GM12864 (cell line): ENCODE data around the gene MTOR.

Experiments
- DNase-seq: peaks from one replicate; pipeline ENCODE4 v3.0.0-alpha.2; 2011; ENCODE audit warnings: low read depth
- H3K4me3 ChIP-seq: 2 replicates; pipeline ENCODE4 v1.5.1; 2011; ENCODE audit warnings: mild to moderate bottlenecking, low read depth, low read length, control low read depth
- TF ChIP-seq, protein P1 (sequence below): IDR thresholded peaks from 2 replicates; pipeline ENCODE4 v1.5.1; 2011; ENCODE audit warnings: low read depth, mild to moderate bottlenecking, moderate library complexity, low read length, control low read depth, inconsistent platforms; ENCODE audit errors: missing control alignments

The MTOR gene

DNA sequence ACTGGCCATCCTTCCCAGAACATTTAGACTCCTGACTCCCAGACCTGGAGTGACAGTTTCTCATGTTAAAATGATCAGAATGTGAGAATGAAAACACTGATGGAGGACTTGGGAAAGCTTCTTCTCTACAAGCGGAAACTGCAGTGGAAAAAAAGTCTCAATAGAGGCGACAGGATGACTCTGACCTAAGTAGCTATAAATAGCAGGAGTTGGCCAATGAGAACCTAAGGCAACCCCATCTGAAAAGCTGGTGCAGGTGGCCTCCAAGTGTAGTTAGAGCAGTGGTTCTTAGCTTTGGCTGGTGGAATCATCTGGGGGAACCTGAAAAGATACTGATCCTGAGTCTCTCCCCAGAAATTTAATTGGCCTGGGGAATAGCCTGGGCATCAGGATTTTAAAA lies 118.4 kb downstream of the MTOR start:
- TF ChIP-seq, protein P1, sequence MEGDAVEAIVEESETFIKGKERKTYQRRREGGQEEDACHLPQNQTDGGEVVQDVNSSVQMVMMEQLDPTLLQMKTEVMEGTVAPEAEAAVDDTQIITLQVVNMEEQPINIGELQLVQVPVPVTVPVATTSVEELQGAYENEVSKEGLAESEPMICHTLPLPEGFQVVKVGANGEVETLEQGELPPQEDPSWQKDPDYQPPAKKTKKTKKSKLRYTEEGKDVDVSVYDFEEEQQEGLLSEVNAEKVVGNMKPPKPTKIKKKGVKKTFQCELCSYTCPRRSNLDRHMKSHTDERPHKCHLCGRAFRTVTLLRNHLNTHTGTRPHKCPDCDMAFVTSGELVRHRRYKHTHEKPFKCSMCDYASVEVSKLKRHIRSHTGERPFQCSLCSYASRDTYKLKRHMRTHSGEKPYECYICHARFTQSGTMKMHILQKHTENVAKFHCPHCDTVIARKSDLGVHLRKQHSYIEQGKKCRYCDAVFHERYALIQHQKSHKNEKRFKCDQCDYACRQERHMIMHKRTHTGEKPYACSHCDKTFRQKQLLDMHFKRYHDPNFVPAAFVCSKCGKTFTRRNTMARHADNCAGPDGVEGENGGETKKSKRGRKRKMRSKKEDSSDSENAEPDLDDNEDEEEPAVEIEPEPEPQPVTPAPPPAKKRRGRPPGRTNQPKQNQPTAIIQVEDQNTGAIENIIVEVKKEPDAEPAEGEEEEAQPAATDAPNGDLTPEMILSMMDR, result no peak
- H3K4me3 ChIP-seq, result no peak overlapping the region
- DNase-seq, result no peak

DNA sequence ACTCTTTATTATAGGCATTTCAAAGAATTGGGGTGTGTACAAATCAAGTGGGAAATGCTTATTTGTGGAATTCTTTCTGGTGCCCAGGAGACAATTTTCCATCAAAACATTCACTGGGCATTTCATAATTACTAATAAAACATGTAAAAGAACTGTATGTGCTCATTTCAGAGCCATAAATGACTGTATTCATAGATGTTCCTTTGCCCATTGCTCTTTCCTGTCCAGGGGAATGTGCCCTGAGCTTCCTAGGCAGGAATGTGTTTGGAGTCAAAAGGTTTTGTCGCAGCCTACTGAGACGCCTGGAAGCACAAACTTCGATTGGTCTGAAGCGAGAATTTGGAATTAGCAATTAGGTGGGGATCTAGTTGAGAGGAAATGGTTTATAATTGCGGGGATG lies 119.0 kb downstream of the MTOR start:
- TF ChIP-seq, protein P1, result no peak
- no peak for DNase-seq
- H3K4me3 ChIP-seq, result no peak overlapping the region

DNA sequence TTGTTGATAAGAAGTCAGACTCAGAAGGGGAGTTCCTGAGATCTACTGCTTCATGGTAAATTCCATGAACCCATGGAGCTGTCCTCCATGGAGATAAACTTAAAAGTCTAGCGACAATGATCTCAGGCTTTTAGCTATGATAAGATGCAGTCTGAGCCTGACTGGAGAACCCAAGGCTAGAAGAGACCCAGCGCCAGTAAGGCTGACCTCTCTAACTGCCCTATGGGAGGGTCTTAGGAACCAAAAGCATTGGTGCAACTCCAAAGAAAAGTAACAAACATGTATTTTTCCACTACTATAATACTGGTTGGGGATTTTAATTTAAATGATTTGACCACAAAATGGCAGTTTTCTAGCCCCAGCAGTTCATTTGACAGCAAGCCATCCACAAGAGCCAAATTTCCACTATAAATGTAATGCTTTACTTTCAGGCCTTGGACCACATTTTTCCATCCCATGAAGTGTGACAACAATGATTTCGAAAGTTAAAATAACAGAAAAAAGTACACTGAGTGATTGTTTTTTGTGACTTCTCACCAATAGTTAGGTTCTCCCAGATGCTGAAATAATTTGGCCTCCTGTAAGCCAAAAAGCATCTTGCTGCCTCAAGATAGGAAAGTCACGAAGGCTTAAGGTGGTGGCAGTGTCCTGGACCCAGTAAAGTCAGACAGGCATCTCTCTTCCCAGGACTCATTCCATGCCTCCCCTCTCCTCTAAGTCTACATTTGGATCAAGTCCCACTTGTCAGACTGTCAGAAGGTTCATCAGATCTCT lies 119.5 kb downstream of the MTOR start:
- DNase-seq, result no peak
- no peak overlapping the region for H3K4me3 ChIP-seq
- TF ChIP-seq, protein P1, result no peak

DNA sequence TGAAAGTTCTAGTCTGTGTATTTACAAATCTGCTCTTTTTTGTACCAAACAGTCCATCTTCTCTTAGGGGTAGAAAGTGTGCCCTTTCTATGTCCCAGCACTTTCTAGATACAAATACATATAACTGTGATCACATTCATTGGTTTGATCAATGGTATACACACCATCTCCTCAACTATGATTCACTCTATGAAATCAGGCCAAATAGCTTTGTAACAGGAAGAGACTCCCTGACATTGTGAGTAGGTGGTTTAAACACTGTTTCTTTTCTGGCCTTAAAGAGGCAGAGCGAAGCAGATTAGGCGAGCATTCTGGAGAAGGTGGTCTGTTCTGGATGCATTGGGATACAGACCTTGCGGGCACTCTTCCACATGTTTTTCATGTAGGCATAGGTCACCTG lies 123.4 kb downstream of the MTOR start:
- no peak for DNase-seq
- TF ChIP-seq, protein P1, result no peak
- H3K4me3 ChIP-seq, result no peak overlapping the region

DNA sequence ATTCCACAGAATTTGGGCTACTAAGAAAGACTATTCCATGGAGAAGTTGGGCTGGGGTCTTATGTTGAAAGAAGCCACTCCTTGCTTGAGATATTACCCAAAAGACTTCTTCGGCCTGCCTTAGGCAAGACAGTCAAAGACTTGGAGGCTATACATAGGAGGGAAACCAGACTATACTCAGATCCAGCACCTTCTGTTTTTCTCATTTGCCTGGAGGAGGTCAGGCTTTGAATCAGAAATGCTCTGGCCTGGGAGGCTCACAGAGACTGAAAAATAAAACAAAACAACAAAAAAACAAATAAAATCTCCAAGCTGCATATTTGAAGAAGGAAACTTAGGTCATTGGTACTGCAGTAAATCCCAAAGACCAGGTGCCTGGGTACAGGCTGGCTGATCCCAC lies 124.3 kb downstream of the MTOR start:
- DNase-seq, result no peak
- H3K4me3 ChIP-seq, result no peak overlapping the region
- TF ChIP-seq, protein P1, result no peak

DNA sequence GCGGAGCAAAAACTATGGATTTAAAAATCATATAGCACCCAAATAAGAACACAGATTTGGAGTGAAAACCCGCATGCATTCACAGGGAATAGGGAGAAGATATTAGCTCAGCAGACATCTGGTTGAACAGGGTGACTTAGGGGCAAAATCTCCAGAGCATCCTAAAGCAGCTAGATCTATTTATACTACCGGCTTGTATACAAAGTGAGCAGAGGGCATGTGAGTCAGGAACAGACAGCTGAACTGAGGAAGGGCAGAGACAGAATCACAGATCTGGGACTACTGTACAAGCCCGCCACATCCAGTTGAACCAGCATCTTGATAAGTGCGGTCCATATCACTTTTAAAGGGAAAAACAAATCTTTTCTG lies 127.5 kb downstream of the MTOR start:
- TF ChIP-seq, protein P1, result no peak
- H3K4me3 ChIP-seq, result no peak overlapping the region
- no peak for DNase-seq
